A172 (cell line): ENCODE data around the gene NCBP3. TPM values are rescaled to one million over a fixed set of nuclear protein-coding genes. Genes with fewer than 3 reads are reported as not detected.
A peak's percentile ranks its signal among the peaks of the same experiment; 100 is the strongest.
"Not testable (repeated sequence)": the region's sequence is repeated elsewhere in the genome, so short reads cannot be mapped to it uniquely, and the experiment has no call there.

Experiments used
- DNase-seq: peaks from one replicate; pipeline ENCODE4 v3.0.0-alpha.2; 2015; ENCODE audit warnings: low spot score
- total RNA-seq: library from RNA; depleted of rRNA; stranded (reverse); fragments of >200 nt; shearing (Covaris generic); gene quantifications from 2 replicates; pipeline ENCODE4 v1.2.3, GENCODE V29; 2014

NCBP3 gene
- total RNA-seq, 1 experiment from 2014 or later: 22.1 TPM

- DNase-seq: no peak
Measured at GRCh38 chr17:3792481-3792880, 53.6 kb downstream of the NCBP3 start.

DNA sequence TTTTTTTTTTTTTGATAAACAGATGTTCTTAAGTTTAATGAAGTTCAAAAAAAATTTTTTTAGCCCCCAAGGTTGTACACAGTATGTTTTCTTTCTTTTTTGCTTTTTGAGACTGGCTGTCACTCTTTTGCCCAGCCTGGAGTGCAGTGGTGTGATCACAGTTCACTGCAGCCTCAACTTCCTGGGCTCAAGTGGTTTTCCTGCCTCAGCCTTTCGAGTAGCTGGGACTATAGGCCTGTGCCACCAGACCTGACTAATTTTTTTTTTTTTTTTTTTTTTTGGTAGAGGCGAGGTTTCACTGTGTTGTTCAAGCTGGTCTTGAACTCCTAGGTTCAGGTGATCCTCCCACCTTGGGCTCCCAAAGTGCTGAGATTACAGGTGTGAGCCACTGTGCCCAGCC lies 57.8 kb downstream of the NCBP3 start:
- DNase-seq: no peak

- not testable (repeated sequence) for DNase-seq
Measured at GRCh38 chr17:3785323-3785722, 60.7 kb downstream of the NCBP3 start.

DNA sequence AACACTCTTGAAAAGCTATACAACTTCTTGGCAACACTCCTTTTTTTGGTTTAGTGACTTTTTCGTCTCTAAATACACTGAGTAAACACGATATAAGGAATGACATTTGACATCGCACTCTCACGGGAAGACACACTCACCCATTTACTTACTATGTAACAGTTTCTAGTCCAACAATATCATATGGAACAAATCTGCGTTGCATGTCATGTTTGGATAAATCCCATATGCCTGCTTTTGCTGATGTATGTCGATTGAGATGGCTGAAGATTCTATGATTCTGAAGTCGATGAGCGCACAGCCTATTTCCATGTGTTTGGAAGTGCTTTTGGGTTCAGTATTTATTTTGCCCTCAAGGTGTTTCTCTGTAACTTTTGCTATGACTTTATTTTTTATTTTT lies 63.3 kb downstream of the NCBP3 start:
- DNase-seq: no peak

- DNase-seq: no peak
Measured at GRCh38 chr17:3780986-3781385, 65.1 kb downstream of the NCBP3 start.

- no peak for DNase-seq
Measured at GRCh38 chr17:3777366-3778120, 68.5 kb downstream of the NCBP3 start.

- DNase-seq: no peak
Measured at GRCh38 chr17:3773966-3774365, 72.1 kb downstream of the NCBP3 start.

- DNase-seq: peak; percentile 75
Measured at GRCh38 chr17:3773511-3773910, 72.5 kb downstream of the NCBP3 start.

DNA sequence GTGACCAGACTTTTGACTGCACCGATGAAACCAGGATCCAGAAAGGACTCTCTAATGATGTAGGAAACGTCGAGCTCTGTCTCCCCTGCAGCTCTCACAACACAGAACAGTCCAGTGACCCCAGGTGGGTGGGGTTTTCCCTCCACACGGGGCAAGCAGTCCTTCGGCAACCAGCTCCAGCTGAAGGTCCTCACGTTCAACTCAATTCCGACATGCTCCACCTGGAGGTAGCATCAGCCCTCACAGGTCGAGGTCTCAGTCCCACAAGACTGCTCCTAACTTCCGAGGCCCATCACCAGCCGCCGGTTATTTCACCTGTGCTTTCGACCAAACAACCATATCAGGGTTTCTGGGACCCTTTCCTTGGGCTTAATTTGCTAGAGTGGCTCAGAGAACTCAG lies 73.3 kb downstream of the NCBP3 start:
- no peak for DNase-seq

DNA sequence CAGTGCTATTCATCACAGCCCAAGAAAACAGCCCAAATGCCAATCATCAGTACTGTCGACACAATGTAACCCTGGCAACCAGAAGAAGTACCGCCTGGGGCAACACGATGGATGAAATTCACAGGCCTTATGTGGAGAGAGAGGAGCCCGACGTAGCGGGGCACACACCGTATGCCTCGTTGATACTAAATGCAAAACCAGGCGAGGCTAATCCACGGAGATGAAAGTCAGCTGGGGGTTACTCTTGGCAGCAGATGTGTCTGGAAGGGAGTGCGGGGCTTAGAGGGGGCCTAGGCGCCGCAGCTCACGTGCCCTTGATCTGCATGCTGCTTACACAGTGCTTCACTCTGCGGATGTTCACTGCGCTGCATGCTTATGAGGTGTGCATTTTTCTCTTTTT lies 74.9 kb downstream of the NCBP3 start:
- DNase-seq: no peak

DNA sequence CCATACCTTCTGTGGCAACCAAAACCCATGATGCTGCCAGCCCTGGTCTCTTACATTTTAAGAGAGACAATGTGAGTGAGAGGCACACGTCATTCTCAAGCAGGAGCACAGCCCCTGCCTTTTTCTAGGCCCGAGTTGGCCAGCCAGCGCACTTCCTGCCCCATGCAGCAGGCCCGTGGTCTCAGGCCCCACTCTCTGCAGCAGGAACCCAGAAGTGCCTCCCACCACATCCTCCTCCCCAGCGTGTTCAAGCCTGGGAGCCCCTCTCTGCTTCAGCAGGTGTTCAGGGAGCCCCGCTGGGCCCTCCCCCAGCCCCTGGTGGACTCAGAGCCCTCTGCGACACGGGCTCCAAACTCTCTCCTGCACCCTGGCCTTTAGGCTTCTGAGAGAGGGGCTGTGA lies 75.6 kb downstream of the NCBP3 start:
- DNase-seq: no peak

DNA sequence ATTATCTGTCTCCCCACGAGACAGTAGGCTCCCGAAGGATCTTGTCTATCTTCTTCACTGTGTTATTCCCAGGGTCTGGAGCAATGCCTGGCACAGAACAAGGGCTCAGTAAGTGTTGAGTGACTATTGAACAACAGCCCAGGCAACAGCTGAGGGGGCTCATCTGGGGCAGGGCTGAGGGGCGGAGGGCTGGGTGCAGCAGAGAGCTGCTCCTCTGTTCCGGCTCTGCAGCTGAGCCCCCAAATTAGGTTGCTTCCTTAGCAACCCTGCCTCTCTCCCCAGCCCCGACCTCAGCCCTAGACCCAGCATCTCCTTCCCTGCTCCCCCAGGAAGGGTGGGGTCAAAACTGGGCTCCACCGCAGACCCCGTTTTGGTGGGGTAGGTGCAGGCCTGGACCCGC lies 77.3 kb downstream of the NCBP3 start:
- DNase-seq: no peak

DNA sequence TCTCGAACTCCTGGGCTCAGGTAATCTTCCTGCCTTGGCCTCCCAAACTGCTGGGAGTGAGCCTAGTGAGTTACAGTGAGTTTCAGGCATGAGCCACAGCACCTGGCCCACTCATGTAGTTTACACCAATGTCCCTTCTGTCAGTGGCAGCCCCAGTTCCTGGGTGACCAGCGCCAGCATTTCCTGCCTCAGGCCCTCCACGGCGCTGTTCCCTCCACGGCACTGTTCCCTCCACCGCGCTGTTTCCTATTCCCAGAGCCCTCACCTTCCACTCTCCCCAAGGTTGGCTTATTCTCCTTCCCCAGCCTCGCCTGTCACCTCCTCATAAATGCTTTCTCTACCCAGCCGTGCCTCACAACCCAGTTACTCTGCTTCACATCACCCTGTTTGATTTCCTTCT lies 77.7 kb downstream of the NCBP3 start:
- no peak for DNase-seq

DNA sequence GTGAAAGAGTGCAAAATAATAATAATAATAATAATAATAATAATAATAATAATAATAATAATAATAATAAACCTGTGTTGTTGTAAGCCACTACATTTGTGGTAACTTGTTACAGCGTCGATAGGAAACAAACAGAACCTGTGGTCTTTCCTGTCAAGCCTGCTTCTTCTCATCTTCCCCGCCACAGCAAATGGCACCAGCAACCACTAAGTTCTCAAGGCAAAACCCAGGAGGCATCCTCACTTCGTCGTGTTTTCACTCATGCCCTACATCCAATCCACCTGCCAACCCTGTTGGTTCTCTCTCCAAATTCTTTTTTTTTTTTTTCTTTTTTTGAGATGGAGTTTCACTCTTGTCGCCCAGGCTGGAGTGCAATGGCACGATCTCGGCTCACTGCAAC lies 79.3 kb downstream of the NCBP3 start:
- DNase-seq: no peak

GRCh38 chr17:3765981-3766380 lies 80.1 kb downstream of the NCBP3 start:
- no peak for DNase-seq

GRCh38 chr17:3763777-3764170 lies 82.3 kb downstream of the NCBP3 start:
- DNase-seq: no peak

GRCh38 chr17:3762922-3763776 lies 82.9 kb downstream of the NCBP3 start:
- no peak for DNase-seq

DNA sequence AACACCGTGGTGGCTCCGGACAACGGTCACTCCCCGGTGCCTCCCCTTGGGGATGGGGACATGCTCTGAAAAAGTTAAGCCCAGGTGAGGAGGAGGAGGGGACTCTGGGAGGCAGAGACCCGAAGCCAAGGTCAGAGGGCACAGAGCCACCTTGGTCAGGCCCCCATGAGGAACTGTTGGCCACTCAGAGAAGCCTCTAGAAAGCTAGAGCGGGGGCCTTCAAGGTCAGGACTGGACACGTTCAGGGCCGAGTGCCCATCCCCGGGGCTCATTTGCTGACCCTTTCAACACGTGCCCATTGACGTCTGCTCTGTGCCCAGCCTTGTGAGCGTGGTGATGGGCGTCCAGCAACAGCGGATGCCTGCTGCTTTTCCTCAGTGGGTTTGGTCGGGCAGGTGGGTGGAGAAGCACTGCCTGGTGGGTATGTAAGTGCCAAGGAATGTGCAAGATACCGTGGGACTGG lies 84.1 kb downstream of the NCBP3 start:
- DNase-seq: no peak

GRCh38 chr17:3761036-3761917 lies 84.8 kb downstream of the NCBP3 start:
- no peak for DNase-seq

- DNase-seq: no peak
Measured at GRCh38 chr17:3759597-3760216, 86.3 kb downstream of the NCBP3 start.

- DNase-seq: no peak
Measured at GRCh38 chr17:3755335-3756030, 90.6 kb downstream of the NCBP3 start.
